ENCODE results near the gene PIP. TPM values are rescaled to one million over a fixed set of nuclear protein-coding genes. Genes with fewer than 3 reads are reported as not detected.

The PIP gene
- total and polyA plus RNA-seq, 2 experiments from 2014 or later, result not detected

DNA sequence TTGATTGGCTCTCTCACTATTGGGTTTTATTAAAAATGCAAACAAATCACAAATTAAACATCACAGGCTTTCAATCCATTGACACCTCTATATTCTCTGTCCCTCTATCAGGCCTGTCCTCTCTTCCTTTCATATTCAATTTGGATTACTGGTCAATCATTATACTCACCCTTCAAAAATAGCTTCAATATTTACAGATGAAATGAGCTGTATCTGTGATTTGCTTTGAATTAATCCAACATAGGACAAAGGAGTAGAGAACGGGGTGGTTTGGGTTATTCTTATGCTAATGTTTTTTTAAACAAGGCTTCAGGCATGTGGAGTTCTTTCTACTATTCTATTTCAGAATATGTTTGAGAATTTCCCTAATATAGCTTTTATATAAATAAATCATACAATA lies 53.7 kb downstream of the PIP start:
- Histone ChIP-seq H3K4me1 (ENCODE audit: low read depth) (no peaks in the 10 kb centered on the region), H3K36me3 (no peaks in the 10 kb centered on the region), H3K4me3 (no peak overlapping the region), H3K27me3 (no peaks in the 10 kb centered on the region), H3K9me3 (ENCODE audit: low read depth) (no peaks in the 10 kb centered on the region), H3K27ac (no peak overlapping the region)
- no peak for DNase-seq (ENCODE audit: low read depth in 1 of 2, low spot score in 1 of 2)
- TF ChIP-seq, protein P1, sequence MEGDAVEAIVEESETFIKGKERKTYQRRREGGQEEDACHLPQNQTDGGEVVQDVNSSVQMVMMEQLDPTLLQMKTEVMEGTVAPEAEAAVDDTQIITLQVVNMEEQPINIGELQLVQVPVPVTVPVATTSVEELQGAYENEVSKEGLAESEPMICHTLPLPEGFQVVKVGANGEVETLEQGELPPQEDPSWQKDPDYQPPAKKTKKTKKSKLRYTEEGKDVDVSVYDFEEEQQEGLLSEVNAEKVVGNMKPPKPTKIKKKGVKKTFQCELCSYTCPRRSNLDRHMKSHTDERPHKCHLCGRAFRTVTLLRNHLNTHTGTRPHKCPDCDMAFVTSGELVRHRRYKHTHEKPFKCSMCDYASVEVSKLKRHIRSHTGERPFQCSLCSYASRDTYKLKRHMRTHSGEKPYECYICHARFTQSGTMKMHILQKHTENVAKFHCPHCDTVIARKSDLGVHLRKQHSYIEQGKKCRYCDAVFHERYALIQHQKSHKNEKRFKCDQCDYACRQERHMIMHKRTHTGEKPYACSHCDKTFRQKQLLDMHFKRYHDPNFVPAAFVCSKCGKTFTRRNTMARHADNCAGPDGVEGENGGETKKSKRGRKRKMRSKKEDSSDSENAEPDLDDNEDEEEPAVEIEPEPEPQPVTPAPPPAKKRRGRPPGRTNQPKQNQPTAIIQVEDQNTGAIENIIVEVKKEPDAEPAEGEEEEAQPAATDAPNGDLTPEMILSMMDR (IDR thresholded peaks at IDR 0.05; ENCODE audit: low read depth, low read length), result no peak

DNA sequence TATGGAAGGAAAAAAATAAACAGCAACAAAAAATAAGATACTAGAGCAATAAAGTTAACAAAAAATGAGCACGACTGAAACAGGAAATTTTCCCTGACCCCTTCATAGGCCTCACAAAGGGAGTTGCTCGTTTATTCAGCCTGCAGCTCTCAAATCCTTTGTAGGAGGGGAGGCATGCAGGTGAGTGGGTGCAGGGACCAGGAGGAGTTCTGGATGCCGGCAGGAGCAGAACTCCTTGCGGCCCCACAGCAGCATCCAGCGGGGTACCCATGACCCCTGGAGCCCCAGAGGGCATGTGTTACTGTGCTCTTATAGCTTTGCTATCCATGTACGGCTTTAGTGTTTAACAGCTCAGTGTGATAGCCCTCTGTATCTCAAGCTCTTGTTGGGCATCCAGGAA lies 57.1 kb downstream of the PIP start:
- no peaks in the 10 kb centered on the region for H3K27me3 ChIP-seq
- H3K4me1 ChIP-seq (ENCODE audit: low read depth), result no peaks in the 10 kb centered on the region
- no peak overlapping the region for H3K4me3 ChIP-seq
- DNase-seq (ENCODE audit: low read depth in 1 of 2, low spot score in 1 of 2), result no peak
- no peaks in the 10 kb centered on the region for H3K36me3 ChIP-seq
- H3K9me3 ChIP-seq (ENCODE audit: low read depth), result no peaks in the 10 kb centered on the region
- TF ChIP-seq, protein P1 (IDR thresholded peaks at IDR 0.05; ENCODE audit: low read depth, low read length), result no peak
- H3K27ac ChIP-seq, result no peak overlapping the region

Other genes with a start within 250 kb of the PIP start
- gene TRPV6, start 246.3 kb upstream of the PIP start, total RNA-seq, result 0.11 and 1.9 TPM in 2 replicates
- not detected in 2 replicates for gene TRPV6, start 246.3 kb upstream of the PIP start, polyA plus RNA-seq
- gene TRPV5, start 198.3 kb upstream of the PIP start, total RNA-seq, result not detected in 2 replicates
- gene TRPV5, start 198.3 kb upstream of the PIP start, polyA plus RNA-seq, result 0.09 TPM in 1 of 2 replicates, not detected in the other
- gene LLCFC1, start 192.6 kb upstream of the PIP start, total RNA-seq, result not detected in 2 replicates
- 0.47 TPM in 1 of 2 replicates, not detected in the other for gene LLCFC1, start 192.6 kb upstream of the PIP start, polyA plus RNA-seq
- 6.3 and 9.3 TPM in 2 replicates for gene KEL, start 169.7 kb upstream of the PIP start, total RNA-seq
- gene KEL, start 169.7 kb upstream of the PIP start, polyA plus RNA-seq, result 12.6 and 15.5 TPM in 2 replicates
- gene OR9A2, start 104.9 kb upstream of the PIP start, total RNA-seq, result 0.60 TPM in 1 of 2 replicates, not detected in the other
- gene OR9A2, start 104.9 kb upstream of the PIP start, polyA plus RNA-seq, result not detected in 2 replicates
- gene OR6V1, start 79.7 kb upstream of the PIP start, total RNA-seq, result not detected in 2 replicates
- not detected in 2 replicates for gene OR6V1, start 79.7 kb upstream of the PIP start, polyA plus RNA-seq
- not detected in 2 replicates for gene TAS2R39, start 51.3 kb downstream of the PIP start, total RNA-seq
- gene TAS2R39, start 51.3 kb downstream of the PIP start, polyA plus RNA-seq, result 0.75 TPM in 1 of 2 replicates, not detected in the other
- not detected in 2 replicates for gene TAS2R40, start 90.0 kb downstream of the PIP start, total RNA-seq
- not detected in 2 replicates for gene TAS2R40, start 90.0 kb downstream of the PIP start, polyA plus RNA-seq
- gene GSTK1, start 131.4 kb downstream of the PIP start, total RNA-seq, result 218 and 221 TPM in 2 replicates
- gene GSTK1, start 131.4 kb downstream of the PIP start, polyA plus RNA-seq, result 230 and 248 TPM in 2 replicates
- gene TMEM139, start 152.9 kb downstream of the PIP start, total RNA-seq, result 0.11 and 0.69 TPM in 2 replicates
- gene TMEM139, start 152.9 kb downstream of the PIP start, polyA plus RNA-seq, result 2.0 and 3.0 TPM in 2 replicates
- gene CASP2, start 156.3 kb downstream of the PIP start, total RNA-seq, result 8.6 and 11.1 TPM in 2 replicates
- gene CASP2, start 156.3 kb downstream of the PIP start, polyA plus RNA-seq, result 6.9 and 8.9 TPM in 2 replicates
- 0.11 TPM in 1 of 2 replicates, not detected in the other for gene CLCN1, start 184.0 kb downstream of the PIP start, total RNA-seq
- gene CLCN1, start 184.0 kb downstream of the PIP start, polyA plus RNA-seq, result 0.09 TPM in 1 of 2 replicates, not detected in the other
- 0.71 and 3.0 TPM in 2 replicates for gene FAM131B, start 230.6 kb downstream of the PIP start, total RNA-seq
- gene FAM131B, start 230.6 kb downstream of the PIP start, polyA plus RNA-seq, result 0.14 and 0.26 TPM in 2 replicates
- 43.6 and 57.2 TPM in 2 replicates for gene ZYX, start 249.3 kb downstream of the PIP start, total RNA-seq
- gene ZYX, start 249.3 kb downstream of the PIP start, polyA plus RNA-seq, result 98.4 and 101 TPM in 2 replicates